GM12874 (cell line): ENCODE results near the gene PI16.

Source experiments
- TF ChIP-seq, protein P1 (sequence below): IDR thresholded peaks from 2 replicates; pipeline ENCODE4 v1.5.1; 2011; ENCODE audit warnings: low read depth, mild to moderate bottlenecking, control low read depth, low read length, moderate library complexity; ENCODE audit not compliant: insufficient read depth

The PI16 gene

DNA sequence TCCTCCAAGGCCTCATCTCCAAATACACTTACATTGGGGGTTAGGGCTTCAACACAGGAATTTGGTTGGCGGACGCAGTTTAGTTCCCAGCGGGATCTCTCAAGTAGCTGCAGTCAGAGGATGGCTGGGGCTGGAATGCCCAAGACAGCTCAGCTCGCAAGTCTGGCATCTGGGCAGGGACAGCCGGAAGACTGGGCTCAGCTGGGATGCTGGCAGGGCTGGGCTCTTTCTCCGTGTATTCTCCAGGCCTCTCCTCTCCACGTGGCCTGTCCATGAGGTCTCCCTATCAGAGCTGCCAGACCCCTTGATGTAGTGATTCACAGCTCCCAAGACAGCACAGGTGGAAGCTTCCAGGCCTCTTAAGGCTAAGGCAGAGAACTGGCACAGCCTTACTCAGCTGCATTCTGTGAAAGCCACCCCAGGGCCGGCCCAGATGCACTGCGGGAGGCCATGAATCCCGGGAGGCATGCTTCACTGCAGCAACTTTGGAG, 55.9 kb downstream of the PI16 start:
- TF ChIP-seq, protein P1, sequence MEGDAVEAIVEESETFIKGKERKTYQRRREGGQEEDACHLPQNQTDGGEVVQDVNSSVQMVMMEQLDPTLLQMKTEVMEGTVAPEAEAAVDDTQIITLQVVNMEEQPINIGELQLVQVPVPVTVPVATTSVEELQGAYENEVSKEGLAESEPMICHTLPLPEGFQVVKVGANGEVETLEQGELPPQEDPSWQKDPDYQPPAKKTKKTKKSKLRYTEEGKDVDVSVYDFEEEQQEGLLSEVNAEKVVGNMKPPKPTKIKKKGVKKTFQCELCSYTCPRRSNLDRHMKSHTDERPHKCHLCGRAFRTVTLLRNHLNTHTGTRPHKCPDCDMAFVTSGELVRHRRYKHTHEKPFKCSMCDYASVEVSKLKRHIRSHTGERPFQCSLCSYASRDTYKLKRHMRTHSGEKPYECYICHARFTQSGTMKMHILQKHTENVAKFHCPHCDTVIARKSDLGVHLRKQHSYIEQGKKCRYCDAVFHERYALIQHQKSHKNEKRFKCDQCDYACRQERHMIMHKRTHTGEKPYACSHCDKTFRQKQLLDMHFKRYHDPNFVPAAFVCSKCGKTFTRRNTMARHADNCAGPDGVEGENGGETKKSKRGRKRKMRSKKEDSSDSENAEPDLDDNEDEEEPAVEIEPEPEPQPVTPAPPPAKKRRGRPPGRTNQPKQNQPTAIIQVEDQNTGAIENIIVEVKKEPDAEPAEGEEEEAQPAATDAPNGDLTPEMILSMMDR = no peak

DNA sequence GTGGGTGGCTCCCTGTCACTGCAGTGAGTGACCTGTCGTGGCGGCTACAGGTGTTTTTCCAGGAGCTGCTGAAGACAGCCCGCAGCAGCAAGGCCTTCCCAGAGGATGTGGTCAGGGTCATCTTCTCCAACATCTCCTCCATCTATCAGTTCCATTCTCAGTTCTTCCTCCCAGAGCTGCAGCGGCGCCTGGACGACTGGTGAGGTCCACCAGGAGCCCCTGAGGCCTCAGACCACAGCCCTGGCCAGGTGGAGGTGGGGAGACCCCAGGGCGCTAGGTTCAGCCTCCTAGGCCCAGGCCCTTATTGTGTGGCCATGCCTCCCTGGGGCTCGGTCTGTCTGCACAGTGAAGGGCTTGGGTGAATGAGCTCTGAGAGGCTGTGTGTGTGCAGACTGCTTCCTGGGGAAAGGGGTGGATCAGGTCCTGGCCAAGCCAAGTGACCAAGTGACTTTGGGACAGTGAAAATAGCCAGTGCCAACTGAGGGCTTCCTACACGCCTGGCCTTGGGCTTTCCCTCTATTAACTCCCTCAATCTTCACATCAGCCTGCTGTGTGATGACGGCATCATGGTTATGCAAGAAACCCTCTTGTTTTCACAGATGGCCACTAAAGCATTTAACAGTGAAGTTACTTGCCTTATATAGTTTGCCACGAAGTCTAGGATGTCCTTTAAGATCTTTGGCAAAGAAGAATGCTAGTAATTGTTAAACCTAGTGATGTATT, 57.3 kb downstream of the PI16 start:
- TF ChIP-seq, protein P1 = no peak

DNA sequence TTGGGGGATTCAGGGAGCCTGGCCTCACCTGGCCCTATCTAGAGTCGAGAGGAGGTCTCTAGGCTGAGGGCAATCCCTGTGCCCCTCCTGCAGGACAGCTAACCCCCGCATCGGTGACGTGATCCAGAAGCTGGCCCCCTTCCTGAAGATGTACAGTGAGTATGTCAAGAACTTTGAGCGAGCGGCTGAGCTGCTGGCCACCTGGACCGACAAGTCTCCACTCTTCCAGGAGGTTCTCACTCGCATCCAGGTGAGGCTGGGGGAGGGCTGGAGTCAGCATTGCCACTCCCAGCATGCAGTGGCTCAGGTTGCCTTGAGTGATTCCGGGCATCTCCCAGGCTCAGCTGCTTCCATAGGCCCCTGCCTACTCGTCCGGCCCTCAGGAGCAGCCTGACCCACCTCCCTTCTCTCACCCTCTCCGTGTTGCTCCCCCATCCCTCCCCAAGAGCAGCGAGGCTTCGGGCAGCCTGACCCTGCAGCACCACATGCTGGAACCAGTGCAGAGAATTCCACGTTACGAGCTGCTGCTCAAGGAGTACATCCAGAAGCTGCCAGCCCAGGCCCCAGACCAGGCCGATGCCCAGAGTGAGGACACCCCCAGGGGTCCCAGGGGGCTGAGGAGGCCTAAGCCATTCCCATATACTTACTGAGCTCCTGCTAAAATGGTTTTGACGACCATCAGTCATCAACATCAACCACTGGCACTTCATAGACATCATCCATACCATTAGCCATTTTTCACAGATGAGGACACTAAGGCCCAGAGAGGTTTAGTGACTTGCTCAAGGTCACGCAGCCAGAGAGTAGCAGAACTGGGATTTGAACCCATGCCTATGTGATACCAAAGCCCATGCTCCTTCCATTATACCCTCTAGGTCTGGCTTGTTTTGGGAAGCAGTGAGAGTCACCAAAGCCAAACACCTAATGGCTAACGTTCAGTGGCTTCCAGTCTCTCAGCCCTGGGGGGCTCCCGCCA, 59.3 kb downstream of the PI16 start:
- TF ChIP-seq, protein P1 = no peak
